KG1 (cell line): ENCODE results near the gene ZNF275.
"Not testable (repeated sequence)": the region's sequence is repeated elsewhere in the genome, so short reads cannot be mapped to it uniquely, and the experiment has no call there.

ENCODE experiments used
- DNase-seq: peaks from one replicate; lab custom pipeline; 2025; lab: John Stamatoyannopoulos, UW

ZNF275 gene

GRCh38 chrX:153387987-153388721 lies 54.2 kb downstream of the ZNF275 start:
- DNase-seq = no peak

- DNase-seq = no peak
These were observed 54.9 kb downstream of the ZNF275 start for GRCh38 chrX:153388722-153389459.

- not testable (repeated sequence) for DNase-seq
These were observed 55.5 kb downstream of the ZNF275 start for GRCh38 chrX:153389460-153389768.

- DNase-seq = no peak
These were observed 58.8 kb downstream of the ZNF275 start for GRCh38 chrX:153392642-153393321.

- no peak for DNase-seq
These were observed 60.7 kb downstream of the ZNF275 start for GRCh38 chrX:153394612-153395011.

- no peak for DNase-seq
These were observed 61.8 kb downstream of the ZNF275 start for GRCh38 chrX:153395613-153396319.

- no peak for DNase-seq
These were observed 62.6 kb downstream of the ZNF275 start for GRCh38 chrX:153396320-153397195.

GRCh38 chrX:153397256-153397960 lies 63.5 kb downstream of the ZNF275 start:
- DNase-seq = no peak

GRCh38 chrX:153398275-153398960 lies 64.5 kb downstream of the ZNF275 start:
- no peak for DNase-seq

- no peak for DNase-seq
These were observed 66.5 kb downstream of the ZNF275 start for GRCh38 chrX:153400146-153401132.

- DNase-seq = no peak
These were observed 67.3 kb downstream of the ZNF275 start, which contains the start of gene PNMA6E for GRCh38 chrX:153401133-153401764. Gene PNMA6E, minus strand, starts transcription at chrX:153401350. Its CDS starts 2,501 bp downstream, at chrX:153398849.
